Kidney epithelial cell (primary cell): Measurements from ENCODE around the gene LORICRIN. TPM values are rescaled to one million over a fixed set of nuclear protein-coding genes. Genes with fewer than 3 reads are reported as not detected.

Experiments
- DNase-seq: peaks from one replicate; pipeline ENCODE4 v3.0.0-alpha.2; 2010; ENCODE audit warnings: low read depth
- H3K27me3 ChIP-seq: 2 replicates; pipeline ENCODE4 v1.6.0; 2011; ENCODE audit warnings: low read length; ENCODE audit not compliant: control insufficient read depth, insufficient read depth
- H3K36me3 ChIP-seq: 2 replicates; pipeline ENCODE4 v1.5.1; 2011; ENCODE audit warnings: low read length; ENCODE audit not compliant: control insufficient read depth, insufficient read depth
- H3K4me3 ChIP-seq: 2 replicates; pipeline ENCODE4 v1.5.1; 2011; ENCODE audit warnings: low read depth, mild to moderate bottlenecking, control low read depth, low read length
- CTCF ChIP-seq: IDR thresholded peaks from 2 replicates; pipeline ENCODE4 v1.5.1; 2011; ENCODE audit warnings: mild to moderate bottlenecking, moderate library complexity, low read length, control low read depth, inconsistent platforms; ENCODE audit not compliant: insufficient read depth, poor library complexity, severe bottlenecking
- total RNA-seq: library from RNA; depleted of rRNA; stranded (reverse); fragments of >200 nt; gene quantifications from 2 replicates; pipeline ENCODE4 v1.2.3, GENCODE V29; 2015

LORICRIN gene
- total RNA-seq, 1 donor from 2014 or later, result not detected

GRCh38 chr1:153293480-153293775, 33.9 kb downstream of the LORICRIN start:
- Histone ChIP-seq H3K4me3 (no peak overlapping the region), H3K36me3 (no peaks in the 10 kb centered on the region), H3K27me3 (no peaks in the 10 kb centered on the region)
- no peak for DNase-seq
- no peak for TF ChIP-seq CTCF

GRCh38 chr1:153293851-153294250, 34.4 kb downstream of the LORICRIN start:
- DNase-seq, result no peak
- Histone ChIP-seq H3K4me3 (no peak overlapping the region), H3K36me3 (no peaks in the 10 kb centered on the region), H3K27me3 (no peaks in the 10 kb centered on the region)
- TF ChIP-seq CTCF, result no peak

- no peaks in the 10 kb centered on the region for H3K36me3 ChIP-seq
- TF ChIP-seq CTCF, result no peak
- no peaks in the 10 kb centered on the region for H3K27me3 ChIP-seq
- no peak overlapping the region for H3K4me3 ChIP-seq
- DNase-seq, result no peak
Observed at GRCh38 chr1:153302308-153302707, 42.8 kb downstream of the LORICRIN start.

- Histone ChIP-seq H3K4me3 (no peak overlapping the region), H3K27me3 (no peaks in the 10 kb centered on the region), H3K36me3 (no peaks in the 10 kb centered on the region)
- no peak for DNase-seq
- TF ChIP-seq CTCF, result no peak
Observed at GRCh38 chr1:153305682-153306081, 46.2 kb downstream of the LORICRIN start.

GRCh38 chr1:153306303-153307220, 47.1 kb downstream of the LORICRIN start:
- TF ChIP-seq CTCF, result no peak
- Histone ChIP-seq H3K27me3 (no peaks in the 10 kb centered on the region), H3K36me3 (no peaks in the 10 kb centered on the region), H3K4me3 (no peak overlapping the region)
- no peak for DNase-seq

- no peak for TF ChIP-seq CTCF
- no peaks in the 10 kb centered on the region for H3K36me3 ChIP-seq
- H3K4me3 ChIP-seq, result no peak overlapping the region
- DNase-seq, result no peak
- H3K27me3 ChIP-seq, result no peaks in the 10 kb centered on the region
Observed at GRCh38 chr1:153307221-153307600, 47.7 kb downstream of the LORICRIN start.
